Psoas muscle (tissue), 8 donors: ENCODE data around the gene MUC5B. TPM values are rescaled to one million over a fixed set of nuclear protein-coding genes. Genes with fewer than 3 reads are reported as not detected.

ENCODE experiments used
- ATAC-seq, 4 donors: fragments of 200-7000 bp; cut with Tn5 transposase; one replicate each; pipeline ENCODE4 v1.9.1; 2020; ENCODE audit warnings: moderate library complexity in 3 of 4, mild to moderate bottlenecking in 2 of 4
- DNase-seq, 2 donors: peaks; one replicate each; pipeline ENCODE4 v3.0.0-alpha.2; 2020
- H3K27ac ChIP-seq: fragments of 200-600 bp; one replicate; pipeline ENCODE4 v1.8.0; 2022
- H3K27me3 ChIP-seq, 3 donors: fragments of 200-600 bp in 1 of 3; one replicate each; pipeline versions ENCODE4 v1.6.1 to v1.8.0; 2013 to 2022; ENCODE audit warnings: low read length in 2 of 3, mild to moderate bottlenecking in 2 of 3, moderate library complexity in 1 of 3; ENCODE audit not compliant: insufficient read depth in 3 of 3
- H3K36me3 ChIP-seq, 2 donors: fragments of 200-600 bp in 1 of 2; one replicate each; pipeline versions ENCODE4 v1.6.1 to v1.8.0; 2013 to 2022; ENCODE audit warnings: low read depth in 1 of 2, mild to moderate bottlenecking in 1 of 2, moderate library complexity in 1 of 2; ENCODE audit not compliant: insufficient read depth in 1 of 2
- H3K4me1 ChIP-seq: fragments of 200-600 bp; one replicate; pipeline ENCODE4 v1.8.0; 2022
- H3K4me3 ChIP-seq: fragments of 200-600 bp; one replicate; pipeline ENCODE4 v1.8.0; 2022; ENCODE audit warnings: mild to moderate bottlenecking
- H3K9me3 ChIP-seq: fragments of 200-600 bp; one replicate; pipeline ENCODE4 v1.8.0; 2022
- WGBS, 3 donors: extraction: QIAGEN DNeasy Blood & Tissue Kit; methylation state at CpG; one replicate each; pipeline versions ENCODE4 v1.1.6 to v1.1.7; 2013; 5-methylcytosine and 5-hydroxymethylcytosine counted together
- intact Hi-C, 2 donors: fragments of 100-400 bp; cut with DNase I; formaldehyde crosslinking; loops; one replicate each; pipeline versions ENCODE4 v1.11.0 to v1.14.2; 2022
- polyA plus RNA-seq, 3 donors: library from polyadenylated mRNA; stranded (reverse); fragments of 200-250 nt; gene quantifications; one replicate each; pipeline ENCODE4 v1.2.3, GENCODE V29; 2013
- total RNA-seq, 4 donors: library from RNA; stranded (reverse); fragmentation: NEBNext Ultra II Directional in 2 of 4; extraction: Animal tissue kit (Norgen Biotek cat#: 25700) in 2 of 4; gene quantifications; one replicate each; pipeline versions ENCODE4 v1.2.1 to v1.2.4, GENCODE V29; 2021 to 2023
- TF ChIP-seq, protein P1 (sequence below): fragments of 200-600 bp; IDR thresholded peaks from one replicate; pipeline ENCODE4 v1.8.0; 2022; ENCODE audit warnings: antibody characterized with exemption
- donor health status: healthy with polysubstance abuse.
- donor health status: DM: no; HTN: no; CAD: no; lungs with moderate emphysema.
- donor health status: Bipolar disorder and iron deficiency.
- donor health status: healthy.
- donor health status: DM: yes; HTN: yes; CAD: no.
- donor health status: DM: no; HTN: no; CAD: no.
- donor health status: DM: no; HTN: no; CAD: no.
- donor health status: DM: yes; HTN: yes; CAD: no.

The MUC5B gene
- total and polyA plus RNA-seq, 7 donors, result under 0.01 to 0.41 (median 0.11) TPM; not detected in 3

DNA sequence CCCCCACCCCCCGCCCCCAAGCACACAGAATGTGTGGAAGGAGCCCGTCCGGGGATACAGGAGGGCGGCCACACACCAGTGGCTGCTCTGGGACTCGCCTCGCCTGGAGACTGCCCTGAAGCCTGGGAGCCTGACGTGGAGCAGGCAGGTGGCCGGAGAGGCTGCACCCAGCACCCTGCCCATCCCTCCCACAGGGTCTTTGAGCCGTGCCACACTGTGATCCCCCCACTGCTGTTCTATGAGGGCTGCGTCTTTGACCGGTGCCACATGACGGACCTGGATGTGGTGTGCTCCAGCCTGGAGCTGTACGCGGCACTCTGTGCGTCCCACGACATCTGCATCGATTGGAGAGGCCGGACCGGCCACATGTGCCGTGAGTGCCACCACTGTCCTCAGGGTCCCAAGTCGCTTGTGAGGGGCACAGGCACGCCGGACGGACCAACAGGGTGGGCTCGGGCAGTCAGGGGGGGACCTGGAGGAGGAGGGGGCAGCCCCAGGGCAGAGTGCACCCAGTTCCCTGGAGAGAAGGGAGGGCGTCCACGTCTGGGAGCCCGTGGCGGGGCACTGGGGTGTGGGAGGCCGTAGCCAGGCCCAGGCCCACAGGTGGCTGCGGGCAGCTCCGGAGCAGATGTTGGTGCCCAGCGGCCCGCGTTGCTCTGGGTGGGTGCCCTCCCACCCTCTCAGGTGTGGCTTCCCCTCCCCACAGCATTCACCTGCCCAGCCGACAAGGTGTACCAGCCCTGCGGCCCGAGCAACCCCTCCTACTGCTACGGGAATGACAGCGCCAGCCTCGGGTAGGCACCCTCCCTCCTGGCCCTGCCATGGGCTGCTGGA lies 27.0 kb upstream of the MUC5B start:
- Histone ChIP-seq H3K27ac (no peak overlapping the region), H3K27me3 (peaks cover 0 to 62% (median 9%) of the 10 kb centered on the region in 3 donors), H3K36me3 (no peaks in the 10 kb centered on the region), H3K9me3 (no peaks in the 10 kb centered on the region), H3K4me1 (no peaks in the 10 kb centered on the region), H3K4me3 (no peak overlapping the region)
- peak; percentile 10 to 35 for DNase-seq
- TF ChIP-seq, protein P1, sequence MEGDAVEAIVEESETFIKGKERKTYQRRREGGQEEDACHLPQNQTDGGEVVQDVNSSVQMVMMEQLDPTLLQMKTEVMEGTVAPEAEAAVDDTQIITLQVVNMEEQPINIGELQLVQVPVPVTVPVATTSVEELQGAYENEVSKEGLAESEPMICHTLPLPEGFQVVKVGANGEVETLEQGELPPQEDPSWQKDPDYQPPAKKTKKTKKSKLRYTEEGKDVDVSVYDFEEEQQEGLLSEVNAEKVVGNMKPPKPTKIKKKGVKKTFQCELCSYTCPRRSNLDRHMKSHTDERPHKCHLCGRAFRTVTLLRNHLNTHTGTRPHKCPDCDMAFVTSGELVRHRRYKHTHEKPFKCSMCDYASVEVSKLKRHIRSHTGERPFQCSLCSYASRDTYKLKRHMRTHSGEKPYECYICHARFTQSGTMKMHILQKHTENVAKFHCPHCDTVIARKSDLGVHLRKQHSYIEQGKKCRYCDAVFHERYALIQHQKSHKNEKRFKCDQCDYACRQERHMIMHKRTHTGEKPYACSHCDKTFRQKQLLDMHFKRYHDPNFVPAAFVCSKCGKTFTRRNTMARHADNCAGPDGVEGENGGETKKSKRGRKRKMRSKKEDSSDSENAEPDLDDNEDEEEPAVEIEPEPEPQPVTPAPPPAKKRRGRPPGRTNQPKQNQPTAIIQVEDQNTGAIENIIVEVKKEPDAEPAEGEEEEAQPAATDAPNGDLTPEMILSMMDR, result no peak
- 84 to 87% (median 86%) methylated on average over 29 to 41 of the region's 41 CpGs for WGBS, 3 donors
- ATAC-seq, result no peak
- intact Hi-C loops, result no loop called here

DNA sequence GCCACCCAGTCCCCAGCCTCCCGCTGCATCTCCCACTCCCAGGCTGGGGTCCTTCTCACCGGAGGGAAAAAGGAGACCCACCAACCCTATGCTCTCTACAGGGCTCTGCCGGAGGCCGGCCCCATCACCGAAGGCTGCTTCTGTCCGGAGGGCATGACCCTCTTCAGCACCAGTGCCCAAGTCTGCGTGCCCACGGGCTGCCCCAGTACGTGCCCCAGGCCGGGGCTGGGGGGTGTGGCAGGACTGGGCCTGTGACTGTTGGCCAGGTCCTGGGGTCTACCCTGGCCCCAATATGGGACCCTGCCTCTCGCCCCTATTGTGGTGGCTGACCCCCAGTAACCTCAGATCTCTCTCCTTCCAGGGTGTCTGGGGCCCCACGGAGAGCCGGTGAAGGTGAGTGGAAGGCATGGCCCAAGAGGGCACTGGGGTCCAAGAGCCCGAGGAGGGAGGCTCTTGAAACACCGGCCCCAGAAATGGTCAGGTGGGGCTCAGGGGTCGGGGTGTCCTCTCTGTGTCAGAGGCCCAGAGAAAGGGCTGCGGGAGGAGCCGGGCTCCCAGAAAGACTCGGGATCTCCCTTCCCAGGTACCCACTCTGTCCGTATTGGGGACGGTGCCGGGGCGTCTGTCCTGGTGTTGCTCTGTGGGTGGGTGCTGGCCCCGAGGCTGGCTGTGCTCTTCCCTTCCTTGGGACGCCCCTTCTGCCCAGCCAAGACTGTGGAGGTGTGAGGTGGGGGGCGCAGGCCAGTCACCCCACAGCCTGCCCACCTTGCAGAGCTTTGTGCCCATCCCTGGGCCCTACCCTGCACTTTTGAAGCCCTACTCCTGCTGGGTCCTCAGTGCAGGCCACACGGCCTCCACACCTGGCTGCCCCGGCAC lies 26.1 kb upstream of the MUC5B start:
- Histone ChIP-seq H3K27me3 (peaks cover 0 to 62% (median 10%) of the 10 kb centered on the region in 3 donors), H3K9me3 (no peaks in the 10 kb centered on the region), H3K4me1 (no peaks in the 10 kb centered on the region), H3K27ac (no peak overlapping the region), H3K4me3 (no peak overlapping the region), H3K36me3 (no peaks in the 10 kb centered on the region)
- WGBS, 3 donors, result 76 to 78% (median 77%) methylated on average over 26 to 28 of the region's 28 CpGs
- intact Hi-C loops, result no loop called here
- DNase-seq, result peak; percentile 7 to 38
- no peak for ATAC-seq
- TF ChIP-seq, protein P1, result no peak

- Histone ChIP-seq H3K9me3 (no peaks in the 10 kb centered on the region), H3K27me3 (peaks cover 0 to 63% (median 10%) of the 10 kb centered on the region in 3 donors), H3K4me3 (no peak overlapping the region), H3K27ac (no peak overlapping the region), H3K36me3 (no peaks in the 10 kb centered on the region), H3K4me1 (no peaks in the 10 kb centered on the region)
- TF ChIP-seq, protein P1, result no peak
- peak; percentile 7 to 48 for DNase-seq
- ATAC-seq, result no peak
- WGBS, 3 donors, result 70 to 77% (median 74%) methylated on average over 24 to 29 of the region's 29 CpGs
- intact Hi-C loops, result no loop called here
These were observed 25.4 kb upstream of the MUC5B start for GRCh38 chr11:1197431-1197885.

DNA sequence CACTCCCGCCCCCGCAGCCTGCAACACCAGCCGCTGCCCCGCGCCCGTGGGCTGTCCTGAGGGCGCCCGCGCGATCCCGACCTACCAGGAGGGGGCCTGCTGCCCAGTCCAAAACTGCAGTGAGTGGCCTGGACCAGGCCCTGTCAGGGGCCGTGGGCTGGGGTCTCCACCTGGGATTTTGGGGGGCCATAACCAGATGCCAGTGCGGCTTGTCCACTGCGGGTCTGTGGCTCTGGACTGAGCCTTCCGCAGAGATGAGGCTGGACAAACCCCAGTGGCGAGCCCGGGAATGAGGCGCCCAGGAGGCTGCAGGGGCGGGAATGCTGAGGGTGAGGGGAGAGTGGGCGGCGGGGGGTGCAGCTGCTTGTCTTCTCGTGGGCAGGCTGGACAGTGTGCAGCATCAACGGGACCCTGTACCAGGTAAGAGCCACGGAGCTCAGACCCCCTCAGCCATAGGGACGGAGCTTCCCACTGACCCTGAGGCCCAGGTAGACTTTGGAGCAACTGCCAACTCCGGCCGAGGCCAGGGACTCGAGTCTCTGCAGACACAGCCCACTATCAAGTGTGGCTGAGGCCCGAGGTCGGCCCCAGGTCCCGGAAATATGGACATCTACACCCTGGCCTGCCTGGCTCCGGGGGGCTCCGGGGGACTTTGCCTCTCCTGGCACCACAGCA lies 24.8 kb upstream of the MUC5B start:
- no peak overlapping the region for H3K27ac ChIP-seq
- ATAC-seq (no peak), DNase-seq (peak; percentile 5 to 52)
- H3K36me3 ChIP-seq, result no peaks in the 10 kb centered on the region
- no peaks in the 10 kb centered on the region for H3K4me1 ChIP-seq
- intact Hi-C loops, result no loop called here
- H3K27me3 ChIP-seq, result peaks cover 0 to 61% (median 10%) of the 10 kb centered on the region in 3 donors
- H3K4me3 ChIP-seq, result no peak overlapping the region
- 71 to 73% (median 72%) methylated on average over 30 to 33 of the region's 33 CpGs for WGBS, 3 donors
- TF ChIP-seq, protein P1, result no peak
- no peaks in the 10 kb centered on the region for H3K9me3 ChIP-seq
